Gastroesophageal sphincter (tissue), 3 donors: ENCODE results near the gene MAN1A2.

Source experiments
- POLR2AphosphoS5 ChIP-seq: sonication (generic); formaldehyde crosslinking; IDR thresholded peaks from one replicate; pipeline ENCODE4 v1.6.1; 2017; ENCODE audit warnings: antibody characterized with exemption
- TF ChIP-seq, protein P1 (sequence below), 4 experiments: fragments of 200-600 bp in 2 of 4; fragments of 450-650 bp in 2 of 4; sonication (generic) in 1 of 4; IDR thresholded peaks; one replicate each; pipeline ENCODE4 v1.5.1; 2017 to 2019; ENCODE audit warnings: antibody characterized with exemption in 4 of 4, mild to moderate bottlenecking in 2 of 4, moderate library complexity in 2 of 4

- TF ChIP-seq, protein P1, sequence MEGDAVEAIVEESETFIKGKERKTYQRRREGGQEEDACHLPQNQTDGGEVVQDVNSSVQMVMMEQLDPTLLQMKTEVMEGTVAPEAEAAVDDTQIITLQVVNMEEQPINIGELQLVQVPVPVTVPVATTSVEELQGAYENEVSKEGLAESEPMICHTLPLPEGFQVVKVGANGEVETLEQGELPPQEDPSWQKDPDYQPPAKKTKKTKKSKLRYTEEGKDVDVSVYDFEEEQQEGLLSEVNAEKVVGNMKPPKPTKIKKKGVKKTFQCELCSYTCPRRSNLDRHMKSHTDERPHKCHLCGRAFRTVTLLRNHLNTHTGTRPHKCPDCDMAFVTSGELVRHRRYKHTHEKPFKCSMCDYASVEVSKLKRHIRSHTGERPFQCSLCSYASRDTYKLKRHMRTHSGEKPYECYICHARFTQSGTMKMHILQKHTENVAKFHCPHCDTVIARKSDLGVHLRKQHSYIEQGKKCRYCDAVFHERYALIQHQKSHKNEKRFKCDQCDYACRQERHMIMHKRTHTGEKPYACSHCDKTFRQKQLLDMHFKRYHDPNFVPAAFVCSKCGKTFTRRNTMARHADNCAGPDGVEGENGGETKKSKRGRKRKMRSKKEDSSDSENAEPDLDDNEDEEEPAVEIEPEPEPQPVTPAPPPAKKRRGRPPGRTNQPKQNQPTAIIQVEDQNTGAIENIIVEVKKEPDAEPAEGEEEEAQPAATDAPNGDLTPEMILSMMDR (IDR thresholded peaks at IDR 0.05) = no peak
- no peak for TF ChIP-seq POLR2AphosphoS5
Measured at GRCh38 chr1:117433943-117434342, 66.7 kb downstream of the MAN1A2 start.
